ENCODE measurements around the gene CSRP1.

Gene CSRP1

DNA sequence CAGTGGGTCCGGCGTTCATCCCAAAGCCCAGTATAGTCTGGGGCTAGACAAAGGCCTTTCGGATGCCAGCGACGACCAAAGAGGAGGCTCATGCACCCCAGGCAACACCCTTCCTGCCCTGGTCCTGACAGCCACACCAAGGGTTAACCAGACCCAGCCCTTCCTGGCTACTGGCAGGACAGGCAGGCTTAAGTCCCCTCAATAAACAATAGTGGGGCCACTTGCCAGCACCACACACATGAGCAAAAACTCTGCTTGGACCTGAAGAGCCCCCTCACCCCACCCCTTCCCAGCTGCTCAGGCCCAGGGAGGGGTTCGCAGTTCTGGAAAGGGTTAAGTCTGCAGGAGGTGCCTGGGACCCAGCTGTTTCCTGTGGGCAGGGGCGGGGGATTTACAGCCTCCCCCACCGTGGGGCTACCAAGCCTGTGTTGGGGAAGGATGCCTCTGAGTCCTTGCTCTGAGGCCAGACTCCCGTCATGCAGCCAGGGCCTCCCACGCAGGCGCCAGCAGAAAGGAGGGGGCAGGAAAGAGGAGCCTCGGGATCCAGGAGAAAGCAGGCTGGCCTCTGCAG, 56.1 kb downstream of the CSRP1 start:
- no peak for DNase-seq

DNA sequence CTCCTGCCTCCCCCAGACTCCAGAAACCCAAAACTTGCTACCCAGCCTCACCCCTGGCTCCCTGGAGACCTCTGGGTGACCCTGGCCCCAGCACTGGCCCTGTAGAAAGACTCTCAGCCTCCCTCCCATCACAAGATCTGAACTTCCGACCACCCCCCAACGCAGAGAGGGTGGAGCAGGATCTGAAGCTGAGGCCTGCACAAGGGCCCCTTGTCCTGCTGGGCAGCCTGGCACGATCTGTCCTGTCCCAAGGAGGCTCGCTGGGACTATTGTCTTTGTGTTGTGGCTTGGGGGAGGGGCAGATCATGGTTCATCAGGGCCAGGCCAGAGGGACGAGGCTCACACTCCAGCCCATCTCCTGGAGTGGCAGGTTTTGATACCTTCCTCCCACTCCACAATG, 57.9 kb downstream of the CSRP1 start:
- DNase-seq, result no peak

DNA sequence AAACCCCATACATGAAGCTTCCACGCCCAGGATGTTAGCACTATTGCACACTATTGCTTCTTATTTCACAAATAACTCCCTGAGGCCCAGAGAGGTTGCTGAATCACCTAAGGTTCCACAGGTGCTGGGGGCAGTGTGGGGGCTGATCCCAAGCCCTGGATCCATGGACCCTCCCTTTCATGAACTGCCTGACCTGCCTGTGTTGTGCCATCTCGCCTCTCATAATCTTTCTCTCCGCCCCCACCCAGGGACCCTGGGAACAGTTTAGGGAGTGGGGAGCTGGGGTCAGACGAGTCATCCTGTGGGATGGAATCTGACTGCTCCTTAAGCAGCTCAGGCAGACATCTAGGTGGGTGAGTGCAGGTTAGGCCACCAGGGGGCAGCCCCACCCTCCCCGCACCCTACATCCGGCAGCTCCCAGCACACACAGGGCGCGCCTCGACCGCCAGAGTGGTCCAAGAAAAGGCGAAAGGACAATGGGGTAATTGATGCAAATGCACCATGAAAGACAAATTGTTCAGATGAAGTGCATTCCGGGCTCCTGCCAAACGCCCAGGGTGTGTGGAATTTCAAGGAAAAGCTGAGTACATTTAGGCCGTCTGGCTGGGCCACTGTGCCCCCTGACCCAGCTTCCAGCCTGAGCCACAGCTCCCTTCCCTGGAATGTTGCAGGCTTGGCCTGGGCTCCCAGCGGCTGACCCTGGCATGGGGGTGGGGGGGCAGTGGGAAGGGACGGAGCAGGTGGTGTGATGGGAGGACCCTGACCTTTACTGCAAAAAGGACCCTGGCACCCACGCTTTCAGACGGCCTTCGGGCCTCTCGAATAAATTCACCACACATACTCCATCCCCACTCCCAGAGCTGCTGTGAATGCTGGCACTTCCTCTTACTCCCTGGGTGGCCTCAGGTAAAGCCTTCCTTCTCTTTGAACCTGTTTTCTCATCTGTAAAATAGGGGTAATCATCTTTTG, 58.7 kb downstream of the CSRP1 start:
- DNase-seq, result no peak

DNA sequence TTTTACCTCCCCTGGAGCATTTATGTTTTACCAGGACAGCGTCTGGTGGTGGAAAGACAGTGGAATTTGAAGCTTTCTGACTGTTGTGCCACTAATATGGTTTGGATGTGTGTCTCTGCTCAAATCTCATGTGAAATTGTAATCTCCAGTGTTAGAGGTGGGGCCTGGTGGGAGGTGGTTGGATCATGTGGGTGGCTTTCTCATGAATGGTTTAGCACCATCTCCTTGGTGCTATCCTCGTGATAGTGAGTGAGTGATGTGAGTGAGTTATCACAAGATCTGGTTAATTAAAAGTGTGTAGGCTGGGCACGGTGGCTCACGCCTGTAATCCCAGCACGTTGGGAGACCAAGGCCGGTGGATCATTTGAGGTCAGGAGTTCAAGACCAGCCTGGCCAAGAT, 61.6 kb downstream of the CSRP1 start:
- DNase-seq, result no peak

DNA sequence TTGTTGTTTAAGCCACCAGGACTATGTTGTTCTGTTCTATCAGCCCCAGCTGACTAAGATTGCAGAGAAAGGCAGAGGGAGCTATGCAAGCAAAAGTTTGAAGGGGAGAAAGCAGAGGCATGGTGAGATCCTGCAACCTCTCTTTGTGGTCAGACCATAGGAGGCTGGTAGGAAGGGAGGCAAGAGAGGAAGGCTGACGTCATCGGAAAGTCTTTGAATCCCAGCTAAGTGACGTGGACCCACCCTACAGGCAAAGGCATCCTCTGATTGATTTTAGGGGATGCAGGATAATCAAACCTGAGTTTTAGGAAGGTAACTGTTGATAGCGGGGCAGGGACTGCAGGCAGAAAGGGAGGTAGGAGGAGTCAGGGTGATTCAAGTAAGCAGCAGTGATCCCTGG, 62.1 kb downstream of the CSRP1 start:
- no peak for DNase-seq

DNA sequence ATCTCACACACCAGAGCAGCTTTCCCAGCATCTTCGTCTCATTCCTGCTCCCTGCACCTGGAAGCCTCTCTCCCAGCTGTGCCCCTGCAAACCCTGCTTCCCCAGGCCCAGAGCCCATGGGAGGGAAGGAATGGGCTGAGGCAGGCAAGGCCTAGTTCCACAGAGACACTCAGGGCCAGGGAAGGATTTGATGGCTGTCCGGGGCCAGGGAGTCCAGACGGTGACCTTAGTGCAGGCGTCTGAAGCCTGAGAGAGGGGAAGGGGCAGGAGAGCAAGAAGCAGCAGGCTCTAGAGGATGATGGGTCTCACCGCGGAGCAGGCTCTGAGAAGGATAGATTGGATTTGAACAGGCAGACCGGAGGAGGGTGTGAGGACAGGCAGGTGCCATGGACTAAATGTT, 63.2 kb downstream of the CSRP1 start:
- no peak for DNase-seq

DNA sequence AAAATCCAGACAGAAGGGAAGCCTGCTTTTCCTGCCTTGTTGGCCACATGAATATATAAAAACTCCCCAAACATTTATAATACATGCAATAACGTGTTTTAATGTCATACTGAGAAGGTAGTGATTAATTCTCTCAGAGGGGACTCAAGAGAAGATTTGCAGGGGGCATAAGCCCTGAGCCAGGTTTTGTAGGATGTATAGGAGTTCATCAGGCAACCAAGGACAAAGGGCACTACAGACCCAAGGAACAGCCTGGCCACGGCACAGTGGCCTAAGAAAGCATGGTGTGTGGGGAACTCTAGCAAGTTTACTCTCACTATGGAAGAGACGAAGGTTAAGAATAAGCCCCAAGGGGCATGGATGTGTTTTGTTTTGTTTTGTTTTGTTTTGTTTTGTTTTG, 70.0 kb downstream of the CSRP1 start:
- no peak for DNase-seq

DNA sequence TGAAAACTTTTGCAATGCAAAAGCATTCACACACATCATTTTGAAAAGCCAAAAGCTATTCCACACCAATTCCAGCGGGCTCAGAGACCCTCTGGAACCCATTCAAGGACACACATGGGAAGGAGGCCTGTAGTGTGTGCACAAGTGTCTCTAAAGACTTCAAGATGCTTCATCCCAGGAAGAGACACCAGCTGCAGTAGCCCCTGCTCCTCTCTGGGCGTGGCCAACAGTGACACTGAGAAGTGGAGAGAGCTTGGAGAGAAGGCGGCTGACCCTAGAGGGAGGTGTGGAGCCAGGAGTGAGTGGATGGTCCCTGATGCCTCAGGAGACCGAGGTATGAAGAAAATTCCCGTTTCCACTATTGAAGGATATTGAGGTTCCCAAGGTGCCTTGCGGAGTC, 70.5 kb downstream of the CSRP1 start:
- no peak for DNase-seq

DNA sequence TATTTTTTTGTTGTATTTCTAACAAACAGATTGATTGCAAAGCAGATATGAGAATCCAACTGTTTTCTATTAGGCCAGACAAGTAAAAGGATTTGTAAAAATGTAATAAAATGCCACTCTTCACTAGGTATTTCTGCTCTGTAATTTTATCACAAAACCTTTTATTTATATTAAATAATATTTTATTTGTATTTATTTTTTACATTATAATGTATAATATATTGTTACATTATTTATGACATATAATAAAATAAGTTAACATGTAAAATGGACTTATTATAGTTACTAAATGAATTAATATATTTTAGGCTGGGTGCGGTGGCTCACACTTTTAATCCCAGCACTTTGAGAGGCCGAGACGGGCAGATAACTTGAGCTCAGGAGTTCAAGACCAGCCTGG, 72.7 kb downstream of the CSRP1 start:
- no peak for DNase-seq

DNA sequence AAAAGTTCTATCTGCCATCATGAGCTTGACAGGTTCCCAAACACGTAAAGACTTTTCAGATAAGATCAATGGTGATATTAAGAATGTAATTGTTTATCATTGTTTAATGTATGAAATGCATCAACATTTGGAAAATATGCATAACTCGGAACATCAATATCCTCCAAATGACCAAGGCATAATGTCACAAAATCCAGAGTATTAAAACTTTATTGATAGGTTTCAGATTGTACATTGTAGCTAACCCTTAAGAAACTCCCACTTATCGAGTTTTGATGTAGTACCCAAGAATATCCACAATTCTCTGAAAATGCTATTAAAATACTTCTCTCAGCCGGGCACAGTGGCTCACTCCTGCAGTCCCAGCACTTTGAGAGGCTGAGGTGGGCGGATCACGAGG, 73.3 kb downstream of the CSRP1 start:
- no peak for DNase-seq

Data from SHP77 treated with DMSO at 0.1 percent for 48 hours (cell line).